Esophagus muscularis mucosa (tissue), 3 donors: Measurements from ENCODE around the gene SMCO3.

Source experiments
- CTCF ChIP-seq, 3 experiments: fragments of 200-600 bp in 2 of 3; fragments of 450-650 bp in 1 of 3; sonication (generic) in 2 of 3; IDR thresholded peaks; one replicate each; pipeline ENCODE4 v1.5.1; 2017 to 2019; ENCODE audit warnings: antibody characterized with exemption in 3 of 3, mild to moderate bottlenecking in 2 of 3, moderate library complexity in 1 of 3
- POLR2A ChIP-seq: fragments of 450-650 bp; IDR thresholded peaks from one replicate; pipeline ENCODE4 v1.6.1; 2017; ENCODE audit warnings: antibody characterized with exemption, moderate library complexity, mild to moderate bottlenecking, low read depth
- POLR2AphosphoS5 ChIP-seq, 2 donors: sonication (generic); formaldehyde crosslinking; IDR thresholded peaks; one replicate each; pipeline ENCODE4 v1.6.1; 2017; ENCODE audit warnings: antibody characterized with exemption in 2 of 2

GRCh38 chr12:14770496-14771461, 43.2 kb downstream of the SMCO3 start:
- TF ChIP-seq POLR2AphosphoS5 (IDR thresholded peaks at IDR 0.05) (peak; percentile 94 to 99), POLR2A (peak; percentile 90), CTCF (IDR thresholded peaks at IDR 0.05) (no peak)
